CD14-positive monocyte (primary cell): ENCODE data around the gene TTC32. TPM values are rescaled to one million over a fixed set of nuclear protein-coding genes. Genes with fewer than 3 reads are reported as not detected.

Experiments used
- DNase-seq, 3 donors: peaks; one replicate each; pipeline ENCODE4 v3.0.0-alpha.2; 2011 to 2022
- H2AFZ ChIP-seq: 2 replicates; pipeline ENCODE4 v1.6.0; 2012; ENCODE audit warnings: mild to moderate bottlenecking, low read depth, low read length, inconsistent platforms; ENCODE audit not compliant: insufficient read depth, poor library complexity, severe bottlenecking
- H3K27ac ChIP-seq, 2 donors: 1 replicate in 1 of 2; 2 replicates in 1 of 2; pipeline ENCODE4 v1.5.1; 2012 to 2013; ENCODE audit warnings: low read length in 2 of 2, control low read depth in 1 of 2, inconsistent platforms in 1 of 2, low read depth in 1 of 2, mild to moderate bottlenecking in 1 of 2
- H3K27me3 ChIP-seq, 2 donors: one replicate each; pipeline versions ENCODE4 v1.6.0 to v1.6.1; 2011 to 2013; ENCODE audit warnings: low read length in 2 of 2; ENCODE audit not compliant: control insufficient read depth in 2 of 2, insufficient read depth in 2 of 2
- H3K36me3 ChIP-seq, 2 donors: replicated peaks in 1 of 2; 1 replicate in 1 of 2; 2 replicates in 1 of 2; pipeline versions ENCODE4 v1.5.1 to v1.6.1; 2012 to 2013; ENCODE audit warnings: low read length in 2 of 2, control low read depth in 1 of 2, inconsistent platforms in 1 of 2, mild to moderate bottlenecking in 1 of 2; ENCODE audit not compliant: insufficient read depth in 2 of 2, control insufficient read depth in 1 of 2
- H3K4me1 ChIP-seq, 2 donors: 1 replicate in 1 of 2; 2 replicates in 1 of 2; pipeline versions ENCODE4 v1.5.1 to v1.6.1; 2012 to 2013; ENCODE audit warnings: low read length in 2 of 2, control low read depth in 1 of 2, inconsistent platforms in 1 of 2, mild to moderate bottlenecking in 1 of 2, moderate library complexity in 1 of 2; ENCODE audit not compliant: insufficient read depth in 2 of 2, control insufficient read depth in 1 of 2
- H3K4me2 ChIP-seq: replicated peaks from 2 replicates; pipeline ENCODE3; 2012; ENCODE audit warnings: low read length, moderate library complexity, mild to moderate bottlenecking; ENCODE audit not compliant: poor library complexity, severe bottlenecking; ENCODE audit errors: extremely low read depth
- H3K4me3 ChIP-seq, 3 experiments: fragments of 200-600 bp in 1 of 3; sonication (generic) in 1 of 3; replicated peaks in 1 of 3; 1 replicate in 2 of 3; 2 replicates in 1 of 3; pipeline ENCODE4 v1.5.1; 2011 to 2013; ENCODE audit warnings: low read length in 3 of 3, mild to moderate bottlenecking in 3 of 3, control low read depth in 2 of 3, low read depth in 2 of 3, inconsistent platforms in 1 of 3, moderate library complexity in 1 of 3
- H3K79me2 ChIP-seq: 2 replicates; pipeline ENCODE4 v1.6.0; 2012; ENCODE audit warnings: mild to moderate bottlenecking, control low read depth, inconsistent platforms, low read length, moderate library complexity; ENCODE audit not compliant: insufficient read depth
- H3K9ac ChIP-seq: 2 replicates; pipeline ENCODE4 v1.6.0; 2017; ENCODE audit warnings: low read length, mild to moderate bottlenecking; ENCODE audit not compliant: insufficient read depth, poor library complexity, severe bottlenecking
- H3K9me3 ChIP-seq, 2 donors: replicated peaks in 1 of 2; 1 replicate in 1 of 2; 2 replicates in 1 of 2; pipeline versions ENCODE4 v1.5.1 to v1.6.1; 2012 to 2013; ENCODE audit warnings: low read length in 2 of 2, control low read depth in 1 of 2; ENCODE audit not compliant: control insufficient read depth in 1 of 2, insufficient read depth in 1 of 2
- H4K20me1 ChIP-seq: 2 replicates; pipeline ENCODE4 v1.6.0; 2012; ENCODE audit warnings: mild to moderate bottlenecking, low read length, control low read depth, moderate library complexity; ENCODE audit not compliant: insufficient read depth
- H3K27ac Mint-ChIP-seq, 7 donors: one replicate each; pipeline ENCODE4 v1.8.0; 2020; ENCODE audit warnings: mild to moderate bottlenecking in 7 of 7, mixed read lengths in 7 of 7, moderate library complexity in 6 of 7, inconsistent platforms in 2 of 7
- H3K27me3 Mint-ChIP-seq, 3 donors: one replicate each; pipeline ENCODE4 v1.8.0; 2021 to 2022; ENCODE audit warnings: low read depth in 3 of 3, mild to moderate bottlenecking in 3 of 3, mixed read lengths in 3 of 3, moderate library complexity in 3 of 3, inconsistent platforms in 1 of 3
- H3K36me3 Mint-ChIP-seq, 2 donors: one replicate each; pipeline ENCODE4 v1.8.0; 2020; ENCODE audit warnings: mixed read lengths in 2 of 2, inconsistent platforms in 1 of 2, mild to moderate bottlenecking in 1 of 2
- H3K4me1 Mint-ChIP-seq: one replicate; pipeline ENCODE4 v1.8.0; 2020; ENCODE audit warnings: mild to moderate bottlenecking, mixed read lengths
- H3K4me3 Mint-ChIP-seq, 2 donors: one replicate each; pipeline ENCODE4 v1.8.0; 2020; ENCODE audit warnings: mild to moderate bottlenecking in 2 of 2, mixed read lengths in 2 of 2, moderate library complexity in 1 of 2
- H3K9me3 Mint-ChIP-seq, 7 donors: one replicate each; pipeline ENCODE4 v1.8.0; 2020 to 2022; ENCODE audit warnings: mixed read lengths in 7 of 7, mild to moderate bottlenecking in 6 of 7, moderate library complexity in 6 of 7, inconsistent platforms in 2 of 7
- WGBS: methylation state at CpG from one replicate; pipeline ENCODE4 v1.1.5; 2013; ENCODE audit warnings: missing lambda C conversion rate; ENCODE audit not compliant: insufficient coverage; 5-methylcytosine and 5-hydroxymethylcytosine counted together
- intact Hi-C, 2 donors: fragments of 100-400 bp; cut with micrococcal nuclease; formaldehyde crosslinking; loops; one replicate each; pipeline versions ENCODE4 v1.15.0 to v1.15.1; 2023
- polyA plus RNA-seq, 3 donors: library from polyadenylated mRNA; depleted of rRNA in 1 of 3; unstranded in 2 of 3; stranded (reverse) in 1 of 3; fragments of 300-500 nt in 2 of 3; fragments of >200 nt in 1 of 3; fragmentation: Illumina TruSeq in 2 of 3; gene quantifications; 1 replicate in 2 of 3; 2 replicates in 1 of 3; pipeline ENCODE4 v1.2.3, GENCODE V29; 2012 to 2021
- TF ChIP-seq, protein P1 (sequence below): fragments of 200-600 bp; IDR thresholded peaks from one replicate; pipeline ENCODE4 v1.8.0; 2022; ENCODE audit warnings: antibody characterized with exemption, mild to moderate bottlenecking

TTC32 gene
- polyA plus RNA-seq, 3 donors = 17.6 to 27.7 (median 20.1) TPM

DNA sequence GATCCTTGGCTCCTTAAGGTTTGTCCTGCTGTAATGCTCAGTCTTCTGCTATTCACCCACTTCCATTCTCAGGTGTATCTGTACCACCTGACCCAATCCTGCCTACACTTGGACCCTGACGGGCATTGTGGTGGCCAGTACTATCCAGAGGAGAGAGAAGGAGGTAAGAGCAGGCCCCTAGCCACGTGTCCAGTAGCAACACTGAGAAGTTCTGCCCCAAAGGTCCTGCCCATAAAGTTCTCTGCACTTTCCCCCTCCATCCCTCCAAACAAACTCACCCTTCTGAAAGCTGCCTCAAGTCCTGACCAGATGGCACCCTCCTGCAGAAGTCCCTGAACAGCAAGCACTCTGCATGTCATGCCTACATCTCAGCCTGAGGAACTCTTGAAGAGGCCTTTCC lies 18.3 kb downstream of the TTC32 start:
- no peaks in the 10 kb centered on the region for H3K79me2 ChIP-seq
- DNase-seq = no peak
- no peak overlapping the region for H3K4me3 ChIP-seq
- H3K27me3 Mint-ChIP-seq = peaks cover 0 to 7% (median 0%) of the 10 kb centered on the region in 3 donors
- H3K9me3 Mint-ChIP-seq = peaks cover 0 to 12% (median 2%) of the 10 kb centered on the region in 7 donors
- peaks cover 14 to 16% of the 10 kb centered on the region in 2 donors for H3K4me1 ChIP-seq
- H4K20me1 ChIP-seq = no peaks in the 10 kb centered on the region
- no peaks in the 10 kb centered on the region for H3K36me3 ChIP-seq
- TF ChIP-seq, protein P1, sequence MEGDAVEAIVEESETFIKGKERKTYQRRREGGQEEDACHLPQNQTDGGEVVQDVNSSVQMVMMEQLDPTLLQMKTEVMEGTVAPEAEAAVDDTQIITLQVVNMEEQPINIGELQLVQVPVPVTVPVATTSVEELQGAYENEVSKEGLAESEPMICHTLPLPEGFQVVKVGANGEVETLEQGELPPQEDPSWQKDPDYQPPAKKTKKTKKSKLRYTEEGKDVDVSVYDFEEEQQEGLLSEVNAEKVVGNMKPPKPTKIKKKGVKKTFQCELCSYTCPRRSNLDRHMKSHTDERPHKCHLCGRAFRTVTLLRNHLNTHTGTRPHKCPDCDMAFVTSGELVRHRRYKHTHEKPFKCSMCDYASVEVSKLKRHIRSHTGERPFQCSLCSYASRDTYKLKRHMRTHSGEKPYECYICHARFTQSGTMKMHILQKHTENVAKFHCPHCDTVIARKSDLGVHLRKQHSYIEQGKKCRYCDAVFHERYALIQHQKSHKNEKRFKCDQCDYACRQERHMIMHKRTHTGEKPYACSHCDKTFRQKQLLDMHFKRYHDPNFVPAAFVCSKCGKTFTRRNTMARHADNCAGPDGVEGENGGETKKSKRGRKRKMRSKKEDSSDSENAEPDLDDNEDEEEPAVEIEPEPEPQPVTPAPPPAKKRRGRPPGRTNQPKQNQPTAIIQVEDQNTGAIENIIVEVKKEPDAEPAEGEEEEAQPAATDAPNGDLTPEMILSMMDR = no peak
- no peak overlapping the region for H3K4me2 ChIP-seq
- H3K27ac ChIP-seq = no peak overlapping the region
- no peaks in the 10 kb centered on the region for H3K27me3 ChIP-seq
- H3K4me3 Mint-ChIP-seq = no peak overlapping the region
- no peak overlapping the region for H3K9ac ChIP-seq
- H3K9me3 ChIP-seq = no peaks in the 10 kb centered on the region
- intact Hi-C loops = loop anchor here in 1 of 2 donors (10.0 kb wide), 1 partner anchor 761 kb away; no protein-coding TSS in a partner anchor
- no peak overlapping the region for H2AFZ ChIP-seq
- H3K27ac Mint-ChIP-seq = no peak overlapping the region
- H3K4me1 Mint-ChIP-seq = peaks cover 22% of the 10 kb centered on the region
- WGBS = no CpG with 5 or more reads among the region's 2 CpGs
- H3K36me3 Mint-ChIP-seq = peaks cover 8 to 11% of the 10 kb centered on the region in 2 donors

DNA sequence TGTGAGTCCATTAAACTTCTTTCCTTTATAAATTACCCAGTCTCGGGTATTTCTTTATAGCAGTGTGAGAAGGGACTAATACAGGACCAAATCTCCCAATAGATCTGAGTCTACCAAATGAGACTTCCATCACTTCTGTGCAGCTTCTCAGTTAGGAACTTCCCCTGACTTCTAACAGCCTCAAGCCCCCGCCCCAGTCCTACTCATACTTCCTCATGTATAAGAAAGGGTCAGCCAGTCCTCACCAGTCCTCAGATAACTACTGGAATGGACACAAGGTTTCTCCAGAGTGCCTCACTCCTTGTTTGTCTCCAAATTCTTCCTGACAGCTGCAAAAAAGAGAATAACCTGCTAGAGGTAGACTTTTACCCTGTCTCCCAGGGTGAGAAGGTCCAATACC lies 19.5 kb downstream of the TTC32 start:
- no peak for DNase-seq
- Mint-ChIP-seq H3K4me3 (no peak overlapping the region), H3K27me3 (peaks cover 0 to 6% (median 0%) of the 10 kb centered on the region in 3 donors), H3K36me3 (peaks cover 8 to 11% of the 10 kb centered on the region in 2 donors), H3K9me3 (peaks cover 0 to 12% (median 2%) of the 10 kb centered on the region in 7 donors), H3K27ac (peak overlapping the region in 1 of 7 donors; percentile 52), H3K4me1 (peaks cover 13% of the 10 kb centered on the region)
- intact Hi-C loops = loop anchor here in 1 of 2 donors (10.0 kb wide), 1 partner anchor 763 kb away; no protein-coding TSS in a partner anchor
- H3K9ac ChIP-seq = no peak overlapping the region
- H3K27me3 ChIP-seq = no peaks in the 10 kb centered on the region
- no peak overlapping the region for H3K4me3 ChIP-seq
- H3K4me1 ChIP-seq = peaks cover 3 to 4% of the 10 kb centered on the region in 2 donors
- no peaks in the 10 kb centered on the region for H3K36me3 ChIP-seq
- H3K4me2 ChIP-seq = no peak overlapping the region
- TF ChIP-seq, protein P1 = no peak
- no peaks in the 10 kb centered on the region for H4K20me1 ChIP-seq
- no peaks in the 10 kb centered on the region for H3K9me3 ChIP-seq
- no peak overlapping the region for H3K27ac ChIP-seq
- H2AFZ ChIP-seq = no peak overlapping the region
- 88% methylated on average over 2 of the region's 2 CpGs for WGBS
- H3K79me2 ChIP-seq = no peaks in the 10 kb centered on the region
